Type B pancreatic cell (in vitro differentiated cells): Measurements from ENCODE around the gene ATG4C. TPM values are rescaled to one million over a fixed set of nuclear protein-coding genes. Genes with fewer than 3 reads are reported as not detected.
"Not testable (repeated sequence)": the region's sequence is repeated elsewhere in the genome, so short reads cannot be mapped to it uniquely, and the experiment has no call there.

Experiments
- DNase-seq: peaks from one replicate; pipeline ENCODE4 v3.0.0; 2021; ENCODE audit warnings: mixed read lengths; ENCODE audit not compliant: unreplicated experiment; ENCODE audit errors: extremely low spot score
- H3K27ac Mint-ChIP-seq: 2 replicates; pipeline ENCODE4 v1.8.0; 2021; ENCODE audit warnings: mild to moderate bottlenecking, mixed read lengths
- H3K27me3 Mint-ChIP-seq: 2 replicates; pipeline ENCODE4 v1.8.0; 2021; ENCODE audit warnings: mixed read lengths
- H3K36me3 Mint-ChIP-seq: 2 replicates; pipeline ENCODE4 v1.8.0; 2021; ENCODE audit warnings: mixed read lengths
- H3K4me1 Mint-ChIP-seq: one replicate; pipeline ENCODE4 v1.8.0; 2021; ENCODE audit warnings: mixed read lengths; ENCODE audit not compliant: unreplicated experiment
- H3K4me3 Mint-ChIP-seq: 2 replicates; pipeline ENCODE4 v1.8.0; 2021; ENCODE audit warnings: mild to moderate bottlenecking, mixed read lengths
- H3K9me3 Mint-ChIP-seq: 2 replicates; pipeline ENCODE4 v1.8.0; 2021; ENCODE audit warnings: mixed read lengths
- total RNA-seq: library from RNA; stranded (reverse); gene quantifications from 2 replicates; pipeline ENCODE4 v1.2.1, GENCODE V29; 2021; ENCODE audit warnings: low replicate concordance
- TF ChIP-seq, protein P1 (sequence below): fragments of 200-600 bp; sonication (generic); conservative IDR thresholded peaks from 2 replicates; pipeline ENCODE4 v1.5.0; 2021; ENCODE audit warnings: antibody characterized with exemption, mild to moderate bottlenecking

The ATG4C gene
- total RNA-seq, 1 donor from 2014 or later = 13.4 TPM

DNA sequence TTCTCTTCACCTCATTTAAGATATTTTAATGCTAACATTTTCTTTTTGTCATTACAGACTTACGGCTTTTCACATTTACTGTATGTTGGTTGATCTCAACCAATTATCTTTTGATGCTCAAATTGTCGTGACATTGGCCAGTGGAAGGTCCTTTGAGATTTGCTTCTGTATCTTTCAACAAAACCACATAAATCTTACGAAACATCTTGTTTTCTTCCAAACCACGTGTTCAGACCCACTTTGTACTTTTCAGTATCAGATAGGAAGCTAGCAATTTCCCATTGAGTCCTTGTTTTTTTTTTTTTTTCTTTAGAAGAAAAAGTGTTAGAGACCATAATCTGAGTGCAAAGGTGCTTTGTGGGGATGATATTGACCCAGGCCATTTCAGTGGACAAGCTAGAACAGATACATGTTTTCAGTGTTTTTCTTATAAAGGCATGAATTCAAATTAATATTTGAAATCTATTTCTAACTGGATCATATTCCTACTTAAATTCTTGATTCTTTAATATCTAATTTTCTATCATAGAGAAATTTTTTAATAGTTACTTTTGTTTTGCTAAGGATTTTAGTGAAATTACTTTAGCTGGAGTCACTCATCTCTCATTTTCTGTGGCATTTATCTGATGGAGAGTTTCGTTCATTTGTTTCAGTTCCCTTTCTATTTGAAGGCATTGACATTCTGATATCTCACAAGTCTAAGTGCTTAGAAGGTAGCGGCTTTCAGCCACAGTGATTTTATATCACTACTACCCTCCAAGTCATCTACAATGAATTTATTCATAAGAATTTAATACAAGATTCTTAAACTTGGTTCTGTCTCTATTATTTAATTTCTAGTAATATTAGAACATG is 26.7 kb downstream of the ATG4C start:
- TF ChIP-seq, protein P1, sequence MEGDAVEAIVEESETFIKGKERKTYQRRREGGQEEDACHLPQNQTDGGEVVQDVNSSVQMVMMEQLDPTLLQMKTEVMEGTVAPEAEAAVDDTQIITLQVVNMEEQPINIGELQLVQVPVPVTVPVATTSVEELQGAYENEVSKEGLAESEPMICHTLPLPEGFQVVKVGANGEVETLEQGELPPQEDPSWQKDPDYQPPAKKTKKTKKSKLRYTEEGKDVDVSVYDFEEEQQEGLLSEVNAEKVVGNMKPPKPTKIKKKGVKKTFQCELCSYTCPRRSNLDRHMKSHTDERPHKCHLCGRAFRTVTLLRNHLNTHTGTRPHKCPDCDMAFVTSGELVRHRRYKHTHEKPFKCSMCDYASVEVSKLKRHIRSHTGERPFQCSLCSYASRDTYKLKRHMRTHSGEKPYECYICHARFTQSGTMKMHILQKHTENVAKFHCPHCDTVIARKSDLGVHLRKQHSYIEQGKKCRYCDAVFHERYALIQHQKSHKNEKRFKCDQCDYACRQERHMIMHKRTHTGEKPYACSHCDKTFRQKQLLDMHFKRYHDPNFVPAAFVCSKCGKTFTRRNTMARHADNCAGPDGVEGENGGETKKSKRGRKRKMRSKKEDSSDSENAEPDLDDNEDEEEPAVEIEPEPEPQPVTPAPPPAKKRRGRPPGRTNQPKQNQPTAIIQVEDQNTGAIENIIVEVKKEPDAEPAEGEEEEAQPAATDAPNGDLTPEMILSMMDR = no peak
- Mint-ChIP-seq H3K27ac (no peak overlapping the region), H3K9me3 (no peaks in the 10 kb centered on the region), H3K36me3 (peaks cover 40% of the 10 kb centered on the region), H3K4me3 (no peak overlapping the region), H3K4me1 (no peaks in the 10 kb centered on the region), H3K27me3 (no peaks in the 10 kb centered on the region)
- DNase-seq = no peak

DNA sequence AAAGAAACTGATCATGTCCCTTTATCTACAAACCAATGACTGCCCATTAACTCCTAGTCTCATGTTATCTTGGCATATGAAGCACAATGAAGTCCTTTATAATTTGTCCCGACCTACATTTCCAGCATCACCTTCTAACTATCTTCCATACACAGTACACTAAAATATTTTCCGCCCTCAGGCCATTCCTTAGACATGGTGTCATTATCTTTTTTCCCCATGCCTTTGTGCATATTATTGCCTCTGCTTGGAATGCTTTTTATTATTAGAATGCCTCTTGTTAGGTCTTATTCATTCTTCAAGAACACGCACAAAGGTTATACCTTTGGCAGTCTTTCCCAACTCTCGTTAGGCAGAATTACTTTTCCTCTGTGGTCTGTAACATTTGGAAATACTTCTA is 39.6 kb downstream of the ATG4C start:
- Mint-ChIP-seq H3K4me1 (no peaks in the 10 kb centered on the region), H3K4me3 (no peak overlapping the region), H3K9me3 (no peaks in the 10 kb centered on the region), H3K27me3 (no peaks in the 10 kb centered on the region), H3K36me3 (peaks cover 17% of the 10 kb centered on the region), H3K27ac (no peak overlapping the region)
- no peak for DNase-seq
- TF ChIP-seq, protein P1 = no peak

DNA sequence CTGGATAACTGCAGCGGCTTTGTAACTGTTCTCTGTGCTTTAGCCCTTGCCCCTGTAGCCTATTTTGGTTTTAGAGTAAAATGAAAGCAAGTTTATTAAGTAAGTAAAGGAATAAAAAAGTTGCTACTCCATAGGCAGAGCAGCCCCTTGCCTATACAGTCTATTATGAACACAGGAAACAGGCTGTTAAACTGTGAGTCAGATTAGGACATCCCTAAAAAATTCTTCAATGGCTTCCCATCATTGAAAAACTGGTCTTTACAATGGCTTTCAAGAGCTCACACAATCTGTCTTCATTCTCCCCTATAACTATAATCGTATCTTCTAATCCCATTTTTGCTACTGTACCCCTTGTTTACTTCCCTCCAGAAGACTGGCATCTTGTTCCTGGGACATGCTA is 43.0 kb downstream of the ATG4C start:
- DNase-seq = no peak
- H3K4me1 Mint-ChIP-seq = no peaks in the 10 kb centered on the region
- H3K27ac Mint-ChIP-seq = no peak overlapping the region

DNA sequence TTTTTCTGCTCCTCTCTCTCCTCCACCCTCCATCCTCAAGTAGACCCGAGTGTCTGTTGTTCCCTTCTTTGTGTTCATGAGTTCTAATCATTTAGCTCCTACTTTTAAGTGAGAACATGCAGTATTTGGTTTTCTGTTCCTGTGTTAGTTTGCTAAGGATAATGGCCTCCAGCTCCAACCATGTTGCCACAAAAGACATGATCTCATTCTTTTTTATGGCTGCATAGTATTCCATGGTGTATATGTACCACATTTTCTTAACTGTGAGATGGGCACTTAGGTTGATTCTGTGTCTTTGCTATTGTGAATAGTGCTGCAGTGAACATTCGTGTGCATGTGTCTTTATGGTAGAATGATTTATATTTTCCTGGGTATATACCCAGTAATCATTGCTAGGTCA is 43.9 kb downstream of the ATG4C start:
- not testable (repeated sequence) for H3K27me3 Mint-ChIP-seq, H3K9me3 Mint-ChIP-seq, H3K4me3 Mint-ChIP-seq, H3K4me1 Mint-ChIP-seq, DNase-seq, H3K27ac Mint-ChIP-seq
- peaks cover 21% of the 10 kb centered on the region for H3K36me3 Mint-ChIP-seq

More for the DNA sequence above, 43.0 kb downstream of the ATG4C start:
- no peaks in the 10 kb centered on the region for H3K9me3 Mint-ChIP-seq
- TF ChIP-seq, protein P1 = no peak
- no peaks in the 10 kb centered on the region for H3K27me3 Mint-ChIP-seq
- H3K4me3 Mint-ChIP-seq = no peak overlapping the region
- peaks cover 21% of the 10 kb centered on the region for H3K36me3 Mint-ChIP-seq

DNA sequence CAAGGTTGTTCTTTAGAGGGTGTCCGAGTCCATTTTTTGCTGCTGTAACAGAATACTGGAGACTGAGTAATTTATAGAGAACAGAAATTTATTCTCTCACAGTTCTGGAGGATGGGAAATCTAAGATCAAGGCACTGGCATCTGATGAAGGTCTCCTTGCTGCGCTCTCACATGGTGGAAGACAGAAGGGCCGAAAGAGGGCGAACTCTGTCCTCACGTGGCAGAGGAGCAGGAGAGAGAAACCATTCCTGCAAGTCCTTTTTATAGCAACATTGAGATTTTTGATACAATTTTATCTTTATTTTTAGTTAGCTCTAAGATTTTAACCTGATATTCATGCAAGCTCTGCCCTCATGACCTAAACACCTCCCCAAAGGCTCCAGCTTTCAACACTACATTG is 48.3 kb downstream of the ATG4C start:
- Mint-ChIP-seq H3K36me3 (peaks cover 5% of the 10 kb centered on the region), H3K27me3 (no peaks in the 10 kb centered on the region), H3K4me3 (no peak overlapping the region), H3K4me1 (no peaks in the 10 kb centered on the region), H3K9me3 (no peaks in the 10 kb centered on the region), H3K27ac (no peak overlapping the region)
- TF ChIP-seq, protein P1 = no peak
- no peak for DNase-seq

DNA sequence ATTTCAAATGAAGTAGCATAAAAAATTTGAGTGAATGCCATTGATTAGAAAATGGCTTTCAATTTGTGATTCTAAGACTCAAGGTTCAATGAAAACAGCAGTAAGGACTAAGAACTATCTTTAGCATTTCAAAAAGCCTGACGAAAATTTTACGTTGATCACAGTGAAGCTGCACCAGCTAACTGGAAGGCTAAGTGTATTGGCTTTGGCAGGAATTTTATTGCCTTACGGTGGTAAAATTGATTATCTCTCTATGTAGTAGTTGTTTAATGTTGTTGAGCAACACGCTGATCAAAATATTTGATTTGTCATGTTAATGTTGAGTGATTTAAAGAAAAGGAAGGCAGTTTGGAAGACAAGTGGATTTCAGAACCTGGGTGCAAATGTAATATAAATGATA is 49.6 kb downstream of the ATG4C start:
- TF ChIP-seq, protein P1 = no peak
- H3K27ac Mint-ChIP-seq = no peak overlapping the region
- peaks cover 3% of the 10 kb centered on the region for H3K36me3 Mint-ChIP-seq
- DNase-seq = no peak
- no peaks in the 10 kb centered on the region for H3K4me1 Mint-ChIP-seq
- H3K9me3 Mint-ChIP-seq = no peaks in the 10 kb centered on the region
- no peaks in the 10 kb centered on the region for H3K27me3 Mint-ChIP-seq
- no peak overlapping the region for H3K4me3 Mint-ChIP-seq
